Stimulated activated CD4-positive, alpha-beta T cell treated with anti-CD3 and anti-CD28 coated beads, Interleukin-12 subunit alpha, Interleukin-12 subunit beta, amount 100 ng/mL, for 4 hours (primary cell): ENCODE measurements around the gene CNDP1.

ENCODE experiments used
- DNase-seq: peaks from one replicate; pipeline ENCODE4 v3.0.0-alpha.2; 2020

Gene CNDP1

DNA sequence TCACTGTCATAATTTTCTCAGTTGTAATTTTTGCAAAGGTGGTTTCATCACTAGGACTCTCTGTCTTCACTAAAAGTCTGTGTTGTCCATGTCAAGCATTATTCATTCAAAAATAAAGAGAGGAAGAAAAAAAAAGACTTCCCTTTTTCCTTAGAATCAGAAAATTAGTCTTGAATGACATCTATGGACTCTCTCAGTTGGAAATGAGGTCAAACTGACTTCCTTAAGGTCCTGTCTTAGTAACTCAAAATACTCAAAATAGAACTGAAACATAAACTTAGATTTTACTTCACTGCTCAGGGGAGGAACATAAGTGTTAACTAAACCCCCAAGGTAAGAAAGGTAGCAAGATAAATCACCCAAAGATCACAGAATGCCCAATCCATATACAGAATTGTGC is 61.1 kb downstream of the CNDP1 start:
- no peak for DNase-seq

DNA sequence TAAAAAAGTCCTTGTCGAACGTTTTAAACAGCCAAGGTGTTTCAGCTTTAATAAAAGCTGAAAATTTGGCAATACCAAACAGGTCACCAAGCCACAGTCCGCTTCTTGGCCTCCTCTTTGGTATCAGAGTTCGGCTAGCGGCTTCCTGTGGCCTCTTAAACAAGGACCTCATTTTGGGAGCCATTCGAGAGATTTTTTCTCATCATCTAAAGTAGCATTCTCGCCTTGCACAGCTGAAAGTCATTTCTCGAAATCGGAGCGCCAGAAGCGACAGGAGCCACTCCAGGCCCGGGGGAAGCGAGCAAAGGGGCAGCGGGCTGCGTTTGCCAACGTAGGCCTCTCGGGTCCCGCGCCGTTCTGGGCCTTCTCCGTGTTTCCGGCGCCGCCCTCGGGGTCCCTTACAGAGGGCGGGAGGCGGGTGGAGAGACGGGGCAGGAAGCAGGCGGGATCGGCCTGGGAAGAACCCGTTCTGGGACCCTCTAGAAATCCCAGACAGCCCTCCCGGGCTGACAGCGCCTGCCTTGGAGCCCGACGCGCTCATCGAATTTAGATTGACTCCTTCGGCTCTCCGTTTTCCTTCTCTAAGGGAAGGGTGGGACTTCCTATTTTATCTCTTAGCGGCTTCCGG is 62.8 kb downstream of the CNDP1 start:
- DNase-seq, result peak; percentile 67

DNA sequence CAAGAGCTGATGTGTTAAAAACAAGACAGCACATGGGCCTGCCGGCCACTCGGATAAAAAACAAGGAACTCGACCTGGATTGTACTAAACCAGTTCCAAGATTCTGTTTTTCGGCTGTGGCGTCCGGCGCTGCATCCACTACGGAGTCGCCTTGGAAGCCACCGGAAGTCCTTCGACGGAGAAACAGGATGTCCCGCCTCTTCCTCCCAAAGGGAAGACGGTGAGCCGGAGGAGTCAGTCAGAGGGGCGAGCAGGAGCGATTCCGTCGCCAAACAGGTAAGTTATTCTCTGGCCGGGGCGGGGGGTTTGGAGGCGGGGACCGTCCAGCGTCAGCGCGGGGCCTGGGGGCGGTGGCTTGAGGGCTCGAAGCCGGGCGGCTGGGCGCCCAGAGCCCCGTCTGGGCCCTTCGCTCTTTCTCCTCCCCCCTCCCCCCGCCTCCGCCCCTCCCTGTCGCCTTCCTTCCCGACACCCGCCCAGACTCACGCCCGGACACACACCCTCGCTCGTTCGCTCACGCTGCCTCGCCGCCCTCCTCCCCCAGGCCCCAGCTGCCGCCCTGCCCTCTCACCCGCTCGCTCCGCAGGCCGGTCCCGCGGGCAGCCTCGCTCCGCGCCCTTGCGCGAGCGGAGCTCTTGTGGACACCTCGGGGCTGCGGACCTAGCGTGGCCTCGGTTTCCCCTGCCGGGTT is 63.5 kb downstream of the CNDP1 start, which contains the start of gene ZNF407:
Gene ZNF407, plus strand, starts transcription at position 209 of the 688 bp plus-strand sequence. CDS start 33,150 bp downstream, outside the sequence.
- DNase-seq, result peak; percentile 80

DNA sequence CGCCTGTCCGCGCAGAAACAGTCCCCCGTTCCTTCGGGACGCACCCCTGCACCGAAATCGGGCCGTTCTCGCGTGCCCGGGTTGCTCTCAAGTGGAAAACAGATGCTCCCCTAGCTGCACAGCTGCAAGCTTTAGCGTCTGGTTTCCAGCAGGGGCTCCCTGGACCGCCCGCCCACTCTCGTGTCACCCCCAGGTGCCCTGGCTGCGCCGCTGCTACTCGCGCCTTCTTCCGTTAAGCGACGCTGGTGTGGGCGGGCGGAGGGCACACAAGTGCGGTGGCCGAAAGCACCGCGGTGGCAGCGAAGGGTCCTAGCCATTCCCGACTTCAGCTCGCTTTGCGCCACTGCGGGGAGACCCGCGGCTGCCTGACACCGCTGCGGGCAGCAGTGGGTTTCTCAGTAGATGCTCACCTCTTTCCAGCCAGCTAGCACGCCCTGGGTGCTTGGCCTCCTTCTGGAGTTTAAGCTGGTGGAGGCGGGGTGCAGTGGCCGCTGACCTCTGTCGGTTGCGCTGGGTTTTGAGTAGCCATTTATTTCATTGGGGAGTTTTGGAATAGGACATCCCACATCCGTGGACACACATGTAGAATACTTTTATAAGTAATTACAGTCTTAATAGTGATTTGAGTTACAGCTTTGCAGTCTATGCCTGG is 64.2 kb downstream of the CNDP1 start:
- peak; percentile 65 for DNase-seq

DNA sequence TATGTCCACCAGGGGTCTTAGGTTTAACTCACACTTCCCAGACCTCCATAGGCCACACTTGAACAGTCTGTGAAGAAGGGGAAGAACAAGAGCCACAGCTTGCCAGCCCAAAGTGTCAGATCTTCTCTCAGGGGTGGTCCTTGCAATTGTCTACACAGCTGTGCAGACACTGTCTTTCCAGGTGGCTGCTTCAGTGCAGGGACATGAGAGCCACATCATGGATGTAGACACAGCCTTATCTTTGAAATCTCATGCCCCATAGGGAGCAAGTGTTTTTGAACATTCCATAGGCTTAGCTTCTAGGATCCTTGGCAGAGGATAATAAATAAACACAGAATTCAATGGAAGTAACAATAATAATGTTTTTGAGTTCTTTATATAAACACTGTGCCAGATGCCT is 70.1 kb downstream of the CNDP1 start:
- DNase-seq, result no peak

DNA sequence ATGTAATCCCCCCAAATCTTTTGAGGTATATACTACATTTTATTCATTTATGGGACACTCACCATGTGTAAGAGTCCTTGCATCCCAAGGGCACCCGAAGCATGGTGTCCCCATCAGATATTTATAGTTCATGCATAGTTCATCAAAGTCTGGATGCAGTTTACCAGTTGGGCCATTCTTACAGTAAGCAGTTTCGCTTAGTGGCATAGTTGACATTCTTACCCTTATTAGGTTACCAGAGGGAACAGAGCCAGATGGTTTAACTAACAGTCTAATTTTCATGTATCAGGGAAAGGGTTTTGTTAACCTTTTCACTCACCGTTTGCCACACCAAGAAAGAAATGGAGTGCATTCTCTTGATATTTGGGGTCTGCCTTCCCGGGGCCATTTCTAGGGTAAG is 70.5 kb downstream of the CNDP1 start:
- no peak for DNase-seq

DNA sequence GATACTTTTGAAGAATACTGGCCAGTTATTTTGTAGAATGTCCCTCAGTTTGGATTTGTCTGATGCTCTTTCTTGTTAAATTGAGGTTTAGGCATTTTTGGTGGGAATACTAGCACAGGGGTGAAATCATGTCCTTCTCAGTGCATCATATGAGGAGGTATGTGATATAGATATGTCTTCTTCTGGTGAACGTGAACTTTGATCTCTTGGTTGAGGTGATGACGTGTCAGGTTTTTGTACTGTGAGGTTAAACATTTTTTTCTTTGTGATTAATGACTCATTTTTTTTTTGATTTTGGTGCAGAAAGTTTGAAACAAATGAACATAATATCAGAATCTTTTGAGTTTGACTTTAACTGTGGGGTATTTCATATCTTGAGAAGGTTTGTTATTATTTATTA is 74.4 kb downstream of the CNDP1 start:
- no peak for DNase-seq

DNA sequence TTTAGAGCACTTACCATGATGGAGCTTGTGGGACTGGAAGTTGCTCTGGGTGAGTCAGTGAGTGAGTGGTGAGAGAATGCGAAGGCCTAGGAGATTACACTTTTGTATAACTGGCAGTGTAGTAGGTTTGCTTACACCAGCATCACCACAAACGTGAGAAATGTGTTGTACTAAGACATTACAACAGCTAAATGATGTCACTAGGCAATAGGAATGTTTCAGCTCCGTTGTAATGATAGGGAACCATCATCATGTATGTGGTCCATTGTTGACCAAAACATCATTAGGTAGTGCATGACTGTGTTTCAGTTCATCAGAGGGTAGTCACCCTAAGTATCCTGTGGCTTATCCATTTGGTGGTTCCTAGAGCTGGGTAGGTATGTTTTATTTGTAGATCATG is 75.2 kb downstream of the CNDP1 start:
- DNase-seq, result no peak

DNA sequence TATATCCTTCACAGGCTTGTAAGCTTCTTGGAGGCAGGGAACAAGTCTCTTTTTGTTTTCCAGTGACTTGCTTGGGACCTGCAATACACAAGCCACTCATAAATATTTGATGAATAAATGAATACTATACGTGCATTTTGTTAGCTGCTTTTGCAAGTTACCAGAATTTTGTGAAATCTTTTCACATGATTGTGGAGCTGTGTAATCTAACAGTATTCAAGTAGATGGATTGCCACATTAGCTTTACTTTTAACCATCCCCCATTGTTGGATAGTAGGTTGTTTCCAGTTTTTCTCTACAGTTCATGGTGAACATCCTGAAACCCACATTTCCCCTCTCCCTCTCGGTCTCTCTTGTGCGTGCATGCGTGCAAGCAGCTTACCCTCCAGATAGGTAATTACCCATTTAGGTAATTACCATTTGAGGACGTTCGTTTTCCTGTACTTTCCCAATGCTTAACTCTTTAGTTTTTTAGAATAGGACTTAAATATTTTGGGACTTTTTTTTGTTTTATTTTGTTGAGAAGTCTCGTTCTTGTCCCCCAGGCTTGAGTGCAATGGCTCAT is 75.8 kb downstream of the CNDP1 start:
- DNase-seq, result no peak

DNA sequence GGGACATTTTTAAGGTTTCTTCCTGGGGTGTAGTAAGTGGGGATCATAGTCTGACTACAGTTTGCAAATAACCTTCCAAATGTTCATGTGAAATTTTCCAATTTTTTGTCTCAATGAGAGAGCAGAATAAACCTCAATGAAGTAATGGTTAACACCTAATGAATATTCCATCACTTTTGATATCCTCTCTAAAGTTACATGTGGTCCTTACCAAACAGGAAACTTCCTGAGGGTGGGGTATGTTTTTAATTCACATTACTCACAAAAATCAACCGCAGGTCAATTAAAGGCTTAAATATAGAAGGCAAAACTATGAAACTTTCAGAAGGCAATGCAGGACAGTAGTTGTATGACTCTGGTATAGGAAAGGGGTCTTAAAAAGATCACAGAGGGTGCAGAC is 76.6 kb downstream of the CNDP1 start:
- DNase-seq, result no peak

DNA sequence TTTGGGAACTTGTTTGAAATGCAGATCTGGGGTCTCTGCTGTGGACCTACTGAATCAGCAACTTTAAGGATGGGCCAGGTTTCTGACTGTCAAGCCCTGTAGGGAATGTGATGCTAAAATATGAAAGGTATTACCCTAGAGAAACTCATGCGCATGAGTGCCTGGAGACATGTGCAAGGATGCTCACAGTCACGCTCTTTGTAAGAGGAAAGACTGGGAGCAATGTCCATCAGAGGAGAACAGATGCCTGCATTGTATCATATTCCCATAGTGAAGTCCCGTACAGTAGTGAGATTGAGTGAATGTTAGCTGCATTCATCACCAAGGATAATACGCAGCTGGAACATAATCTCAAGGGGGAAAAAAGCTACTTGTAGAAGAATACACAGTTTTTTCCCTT is 77.5 kb downstream of the CNDP1 start:
- DNase-seq, result no peak

DNA sequence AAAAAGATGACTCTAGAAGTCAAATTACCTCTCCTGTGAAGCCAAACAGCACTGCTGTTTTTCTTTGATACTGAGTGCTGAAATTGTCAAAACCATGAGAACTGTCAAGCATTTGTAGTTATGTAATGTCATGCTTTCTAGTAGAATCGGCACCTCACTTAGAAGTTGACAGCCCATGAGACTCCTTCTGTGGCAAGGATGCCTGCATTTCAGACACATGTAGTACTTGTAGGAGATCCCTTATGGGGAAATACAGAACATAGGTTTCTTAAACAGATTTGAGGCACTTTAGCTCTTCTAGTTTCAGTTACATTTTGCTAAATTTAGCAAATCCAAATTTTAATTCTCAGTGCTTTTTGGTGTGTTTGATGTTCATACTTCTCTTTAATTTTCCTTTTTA is 79.1 kb downstream of the CNDP1 start:
- no peak for DNase-seq

DNA sequence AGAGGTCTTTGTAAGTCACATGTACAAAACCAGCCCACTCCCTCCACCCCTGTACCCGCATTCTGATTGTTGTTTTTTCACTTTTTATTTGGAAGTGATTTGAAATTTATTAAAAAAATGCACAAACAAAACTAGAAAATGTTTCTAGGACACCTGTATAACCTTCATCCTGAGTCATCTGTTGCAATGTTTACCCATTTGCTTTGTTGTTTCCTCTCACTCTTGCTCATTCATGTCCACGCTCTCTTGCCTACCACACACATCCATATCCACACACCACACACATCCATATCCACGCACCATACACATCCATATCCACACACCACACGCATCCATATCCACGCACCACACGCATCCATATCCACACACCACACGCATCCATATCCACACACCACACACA is 82.2 kb downstream of the CNDP1 start:
- no peak for DNase-seq

DNA sequence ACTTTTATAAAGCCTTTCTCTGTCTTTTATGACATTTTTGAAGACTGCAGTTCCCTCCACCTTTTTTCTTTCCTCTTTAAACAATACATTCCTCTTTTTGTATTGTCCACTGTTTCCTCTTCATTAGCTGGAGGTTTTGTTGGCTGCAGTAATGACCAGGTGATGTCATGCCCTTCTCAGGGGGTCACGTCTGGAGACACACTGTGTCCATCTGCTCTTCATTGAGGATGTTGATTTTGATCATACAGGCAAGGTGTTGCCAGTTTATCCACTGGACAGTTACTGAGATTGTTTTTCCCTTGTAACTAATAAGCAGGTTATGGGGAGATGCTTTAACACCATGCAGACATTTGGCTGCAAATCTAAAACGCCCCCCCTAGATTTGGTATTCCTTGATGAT is 83.2 kb downstream of the CNDP1 start:
- DNase-seq, result no peak

DNA sequence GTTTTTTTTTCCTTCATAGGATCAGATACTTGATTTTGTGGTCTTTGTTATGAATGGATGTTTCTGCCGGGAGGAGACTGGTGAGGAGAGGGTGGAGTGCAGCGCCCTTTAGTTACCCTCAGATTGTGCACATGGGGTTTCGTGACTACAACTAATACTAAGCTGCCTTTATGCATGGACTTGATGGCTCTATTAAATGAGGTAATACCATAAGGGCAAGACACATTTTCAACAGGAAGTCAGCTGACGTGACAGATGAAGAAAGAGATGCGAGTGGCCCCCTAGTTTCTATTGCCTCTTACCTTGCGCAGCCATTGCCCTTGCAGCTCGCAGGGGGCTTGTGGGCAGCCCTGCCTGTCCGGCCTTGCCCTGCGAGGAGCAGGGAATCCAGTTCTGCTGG is 87.8 kb downstream of the CNDP1 start:
- DNase-seq, result no peak

DNA sequence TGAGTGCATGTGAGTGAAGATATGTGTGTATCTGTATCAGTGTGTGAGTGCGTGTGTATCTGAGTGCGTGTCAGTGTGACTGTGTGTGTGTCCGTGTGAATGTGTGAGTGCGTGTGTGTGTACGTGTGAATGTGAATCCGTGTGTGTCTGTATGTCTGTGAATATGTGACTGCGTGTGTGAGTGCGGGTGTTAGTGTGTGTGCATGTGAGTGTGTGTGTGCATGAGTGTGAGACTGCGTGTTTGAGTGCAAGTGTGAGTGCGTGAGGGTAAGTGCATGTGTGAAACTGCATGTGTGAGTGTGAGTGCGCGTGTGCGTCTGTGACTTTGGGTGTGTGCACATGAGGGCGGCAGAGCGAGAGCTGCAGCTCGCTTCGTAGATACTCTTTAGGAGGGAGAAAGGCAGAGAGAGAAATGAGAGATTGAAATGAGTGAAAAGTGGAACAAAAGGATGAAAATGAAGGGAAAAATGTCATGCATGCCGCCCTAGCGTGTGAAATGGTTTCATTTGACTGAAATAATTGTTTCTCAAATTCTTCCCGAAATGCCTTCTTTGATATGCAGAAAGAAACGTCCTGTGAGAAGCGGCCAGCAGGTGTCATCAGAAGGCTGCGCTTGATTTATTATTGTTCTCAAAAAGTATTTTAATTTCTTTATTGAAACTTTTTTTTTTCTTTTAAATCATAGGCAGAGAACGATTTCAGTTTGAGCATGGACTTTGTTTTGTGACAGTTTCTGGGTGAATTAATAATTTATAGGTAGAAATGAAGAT is 88.9 kb downstream of the CNDP1 start:
- DNase-seq, result no peak

DNA sequence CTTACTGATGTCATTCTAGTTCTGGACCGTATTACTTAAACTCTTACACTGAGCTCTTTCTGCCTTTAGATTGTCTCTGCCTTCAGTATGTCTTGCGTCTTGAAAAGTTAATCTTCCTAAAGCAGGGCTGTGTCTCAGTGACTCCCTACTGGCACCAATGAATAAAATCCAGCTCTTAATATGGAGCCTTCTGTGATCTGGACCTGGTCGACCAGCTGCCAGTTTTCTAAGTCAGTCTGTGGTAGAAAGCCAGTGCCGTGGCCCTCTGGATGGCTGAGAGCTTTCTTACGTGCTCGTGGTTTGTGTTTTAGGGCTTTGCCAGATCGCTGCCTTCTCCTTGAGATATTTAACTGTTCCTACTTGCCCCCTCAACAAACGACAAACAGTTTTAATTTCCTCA is 90.2 kb downstream of the CNDP1 start:
- no peak for DNase-seq

DNA sequence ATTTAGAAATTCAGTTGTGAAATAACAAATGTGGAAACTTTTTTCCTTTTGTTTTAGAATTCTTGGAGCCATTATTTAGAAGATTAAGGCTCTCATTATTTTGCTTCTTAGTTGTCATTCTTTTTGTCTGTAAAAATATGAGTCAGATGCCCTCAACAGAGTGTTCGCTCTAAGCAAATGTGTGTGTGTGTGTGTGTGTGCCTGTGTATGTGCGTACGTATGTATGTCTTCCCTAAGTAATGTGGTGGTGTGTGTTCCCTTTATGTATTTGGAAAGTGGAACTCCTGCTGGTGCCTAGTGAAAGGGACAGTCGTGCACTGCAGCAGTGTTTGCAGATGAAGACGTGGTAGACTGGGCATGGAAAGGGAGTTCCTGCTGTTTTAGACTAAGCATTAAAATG is 90.9 kb downstream of the CNDP1 start:
- no peak for DNase-seq

DNA sequence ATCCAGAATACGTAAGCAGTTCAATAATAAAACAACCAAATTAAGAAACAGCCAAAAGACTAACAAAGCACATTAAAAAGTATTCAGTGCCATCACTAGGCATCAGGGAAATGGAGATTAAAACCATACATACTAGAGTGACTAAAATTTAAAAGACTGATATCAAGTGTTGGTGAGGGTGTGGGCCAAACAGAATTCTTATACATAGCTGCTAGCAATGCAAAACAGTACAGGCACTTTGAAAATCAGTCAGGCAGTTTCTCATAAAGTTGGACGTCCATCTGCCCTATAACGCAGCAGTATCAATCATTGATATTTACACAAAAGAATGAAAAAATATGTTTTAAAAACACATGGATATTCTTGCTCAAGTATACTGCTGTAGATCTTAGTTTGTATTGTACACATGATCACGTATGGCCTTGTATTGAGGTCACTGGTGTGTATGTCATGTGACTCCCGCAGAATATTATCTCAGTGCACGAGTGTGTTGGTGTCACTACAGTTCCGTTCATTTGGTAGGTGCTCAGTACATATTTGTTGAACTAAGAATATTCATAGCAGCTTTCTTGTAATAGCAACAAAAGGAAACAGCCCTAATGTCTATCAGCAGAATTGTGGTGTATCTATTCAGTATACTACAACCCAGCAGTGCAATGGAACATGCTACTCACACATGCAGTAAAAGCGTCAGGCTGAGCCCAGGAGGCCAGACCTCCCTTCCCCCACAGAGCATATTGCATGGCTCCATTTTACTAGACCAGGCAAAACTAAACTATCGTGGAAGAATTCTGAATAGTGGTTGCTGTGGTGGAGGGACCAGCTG is 92.0 kb downstream of the CNDP1 start:
- no peak for DNase-seq

DNA sequence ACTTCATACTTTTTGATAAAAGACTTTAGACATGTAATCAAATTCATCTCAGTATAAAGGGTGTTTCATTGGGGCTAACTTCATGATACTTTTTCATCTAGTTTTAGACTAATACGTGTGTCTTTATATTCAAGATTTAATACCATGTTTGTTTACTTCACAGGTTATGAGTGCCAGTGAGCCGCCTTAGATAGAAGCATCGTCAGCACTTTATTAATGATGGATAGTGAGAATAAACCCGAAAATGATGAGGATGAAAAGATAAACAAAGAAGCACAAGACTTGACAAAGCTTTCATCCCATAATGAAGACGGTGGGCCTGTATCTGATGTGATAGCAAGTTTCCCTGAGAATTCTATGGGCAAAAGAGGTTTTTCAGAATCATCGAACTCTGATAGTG is 96.5 kb downstream of the CNDP1 start:
- DNase-seq, result no peak

DNA sequence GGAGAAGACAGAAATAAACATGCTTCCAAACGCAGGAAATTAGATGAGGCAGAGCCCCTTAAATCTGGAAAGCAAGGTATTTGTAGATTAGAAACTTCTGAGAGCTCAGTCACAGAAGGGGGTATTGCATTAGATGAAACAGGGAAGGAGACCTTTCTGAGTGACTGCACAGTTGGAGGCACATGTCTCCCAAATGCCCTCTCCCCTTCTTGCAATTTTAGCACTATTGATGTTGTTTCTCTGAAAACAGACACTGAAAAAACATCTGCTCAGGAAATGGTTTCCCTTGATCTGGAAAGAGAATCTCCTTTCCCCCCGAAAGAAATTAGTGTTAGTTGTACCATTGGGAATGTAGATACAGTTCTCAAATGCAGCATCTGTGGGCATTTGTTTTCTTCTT is 96.9 kb downstream of the CNDP1 start:
- DNase-seq, result no peak

DNA sequence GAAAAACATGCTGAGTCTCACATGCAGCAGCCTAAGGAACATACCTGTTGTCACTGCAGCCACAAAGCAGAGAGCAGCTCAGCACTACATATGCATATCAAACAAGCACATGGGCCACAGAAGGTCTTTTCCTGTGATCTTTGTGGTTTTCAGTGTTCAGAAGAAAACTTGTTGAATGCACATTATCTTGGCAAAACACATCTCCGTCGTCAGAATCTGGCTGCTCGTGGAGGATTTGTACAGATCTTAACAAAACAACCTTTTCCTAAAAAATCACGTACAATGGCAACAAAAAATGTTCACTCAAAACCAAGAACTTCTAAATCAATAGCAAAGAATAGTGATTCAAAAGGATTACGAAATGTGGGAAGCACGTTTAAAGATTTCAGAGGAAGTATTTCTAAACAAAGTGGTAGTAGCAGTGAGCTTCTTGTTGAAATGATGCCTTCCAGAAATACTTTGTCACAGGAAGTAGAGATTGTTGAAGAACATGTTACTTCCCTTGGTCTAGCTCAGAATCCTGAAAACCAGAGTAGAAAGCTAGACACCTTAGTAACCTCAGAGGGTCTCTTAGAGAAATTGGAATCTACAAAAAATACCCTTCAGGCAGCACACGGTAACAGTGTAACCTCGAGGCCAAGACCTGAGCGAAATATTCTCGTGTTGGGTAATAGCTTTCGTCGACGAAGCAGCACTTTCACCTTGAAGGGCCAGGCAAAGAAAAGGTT is 97.5 kb downstream of the CNDP1 start:
- DNase-seq, result no peak
